CD4-positive, alpha-beta T cell treated with Interleukin-4 for 4 hours (primary cell): ENCODE data around the gene BRD3.
"Not testable (repeated sequence)": the region's sequence is repeated elsewhere in the genome, so short reads cannot be mapped to it uniquely, and the experiment has no call there.

Source experiments
- DNase-seq: peaks from one replicate; pipeline ENCODE4 v3.0.0-alpha.2; 2020

Gene BRD3

DNA sequence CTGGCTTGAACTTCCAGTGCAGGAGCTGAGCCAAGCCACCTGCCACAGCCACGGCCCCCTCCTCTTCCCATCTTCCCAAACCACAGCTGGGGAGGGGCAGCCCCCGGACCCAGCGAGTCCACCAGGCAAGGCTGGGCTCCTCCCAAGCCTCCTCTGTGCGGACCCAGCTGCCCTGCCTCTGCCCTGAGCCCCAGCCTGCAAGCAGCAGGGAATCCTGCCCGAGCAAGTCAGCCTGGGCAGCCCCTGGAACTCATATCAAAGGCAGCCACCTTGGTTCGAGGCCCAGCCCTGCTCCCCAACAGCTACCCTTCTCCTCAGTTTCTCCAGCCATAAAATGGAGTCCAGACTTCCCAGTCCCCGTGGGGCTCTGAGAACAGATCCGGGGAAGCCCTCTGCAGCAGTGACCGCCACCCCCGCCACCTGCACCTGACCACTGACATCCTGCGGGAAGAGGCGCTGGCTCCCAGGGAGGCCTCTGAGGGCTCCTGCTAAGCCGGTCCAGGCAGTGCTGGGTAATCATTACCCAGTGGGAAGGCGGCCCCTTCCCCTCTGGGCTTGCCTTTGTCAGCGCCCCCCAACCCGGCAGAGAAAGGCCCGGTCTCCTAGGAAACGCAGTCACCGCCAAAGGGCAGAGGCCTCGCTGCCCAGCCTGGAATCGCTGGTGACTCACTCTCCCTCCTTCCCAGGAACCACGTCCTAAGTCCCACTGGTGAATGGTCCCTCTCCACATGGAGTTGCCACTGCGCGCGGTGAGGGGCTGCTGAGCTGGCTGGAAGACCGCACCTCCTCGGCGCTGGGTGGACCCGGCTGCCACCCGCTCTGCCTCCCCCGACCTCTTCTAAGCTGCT, 77.2 kb downstream of the BRD3 start:
- no peak for DNase-seq

DNA sequence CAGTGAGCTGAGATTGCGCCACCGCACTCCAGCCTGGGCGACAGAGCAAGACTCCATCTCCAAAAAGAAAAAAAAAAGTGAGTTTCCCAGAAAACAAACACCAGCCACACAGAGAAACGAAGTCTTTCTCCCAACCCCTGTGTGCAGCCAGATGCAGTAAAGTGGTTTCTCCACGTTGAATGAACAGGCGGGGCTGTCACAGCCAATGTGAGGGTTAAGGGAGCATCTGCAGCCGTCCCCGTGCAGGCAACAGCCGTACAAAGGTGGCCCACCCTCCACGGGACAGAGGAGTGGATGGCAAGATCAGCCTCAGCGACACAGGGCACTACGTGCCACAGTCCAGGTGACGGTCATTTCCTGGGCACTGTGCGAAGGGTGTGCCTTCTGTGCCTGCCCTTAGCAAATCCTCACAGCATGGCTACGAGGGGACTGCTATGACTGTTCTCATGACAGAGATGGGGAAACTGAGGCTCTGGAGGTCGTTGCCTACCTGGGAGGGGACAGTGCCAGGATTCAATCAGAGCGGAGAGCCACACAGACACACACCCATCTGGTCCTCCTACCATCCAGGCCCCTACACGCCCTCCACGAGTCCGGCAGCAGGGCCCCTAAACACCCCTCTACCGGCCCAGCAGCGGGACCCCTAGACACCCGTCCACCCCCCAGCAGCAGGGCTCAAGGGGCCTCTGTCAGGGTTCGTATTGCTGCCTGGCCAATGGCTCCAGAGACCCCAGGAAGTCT, 78.0 kb downstream of the BRD3 start:
- no peak for DNase-seq

DNA sequence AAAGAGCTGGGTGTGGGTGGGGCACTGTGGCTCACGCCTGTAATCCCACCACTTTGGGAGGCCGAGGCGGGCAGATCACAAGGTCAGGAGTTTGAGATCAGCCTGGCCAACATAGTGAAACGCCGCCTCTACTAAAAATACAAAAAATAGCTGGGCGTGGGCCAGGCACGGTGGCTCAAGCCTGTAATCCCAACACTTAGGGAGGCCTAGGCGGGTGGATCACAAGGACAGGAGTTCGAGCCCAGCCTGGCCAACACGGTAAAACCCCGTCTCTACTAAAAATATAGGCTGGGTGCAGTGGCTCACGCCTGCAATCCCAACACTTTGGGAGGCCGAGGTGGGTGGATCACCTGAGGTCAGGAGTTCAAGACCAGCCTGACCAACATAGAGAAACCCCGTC, 79.1 kb downstream of the BRD3 start:
- DNase-seq, result not testable (repeated sequence)

DNA sequence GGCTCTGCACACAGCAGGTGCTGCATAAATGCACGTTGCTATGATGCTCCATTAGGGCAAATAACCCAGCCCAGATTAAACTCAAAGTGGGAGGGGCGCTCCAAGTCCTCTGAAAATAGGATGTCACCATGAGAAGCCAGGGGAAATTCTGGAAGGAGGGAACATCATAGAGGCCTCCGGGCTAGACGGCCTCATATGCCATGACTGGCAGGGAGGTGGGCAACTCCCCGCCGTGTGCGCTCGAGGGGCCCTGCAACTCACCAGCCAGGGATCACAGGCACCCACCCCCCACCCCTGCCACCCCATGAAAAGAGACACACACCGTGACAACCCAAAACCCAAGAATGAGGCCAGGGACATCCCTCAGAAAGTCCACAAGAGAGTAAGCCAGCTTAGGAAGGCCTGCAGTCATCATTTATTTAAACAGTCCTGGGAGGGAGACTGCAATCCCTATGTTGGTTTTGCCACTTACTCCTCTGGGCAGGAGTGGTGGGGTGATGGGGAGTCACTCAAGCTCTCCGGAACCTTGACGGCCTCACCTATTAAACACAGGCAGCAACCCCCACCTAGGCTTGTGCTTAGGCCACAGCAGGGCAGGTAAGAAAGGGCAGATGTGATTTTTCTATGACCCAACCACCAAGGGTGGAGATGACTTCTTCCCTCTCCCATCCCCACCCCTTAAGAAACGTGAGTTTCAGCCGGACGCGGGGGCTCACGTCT, 79.7 kb downstream of the BRD3 start:
- DNase-seq, result no peak

DNA sequence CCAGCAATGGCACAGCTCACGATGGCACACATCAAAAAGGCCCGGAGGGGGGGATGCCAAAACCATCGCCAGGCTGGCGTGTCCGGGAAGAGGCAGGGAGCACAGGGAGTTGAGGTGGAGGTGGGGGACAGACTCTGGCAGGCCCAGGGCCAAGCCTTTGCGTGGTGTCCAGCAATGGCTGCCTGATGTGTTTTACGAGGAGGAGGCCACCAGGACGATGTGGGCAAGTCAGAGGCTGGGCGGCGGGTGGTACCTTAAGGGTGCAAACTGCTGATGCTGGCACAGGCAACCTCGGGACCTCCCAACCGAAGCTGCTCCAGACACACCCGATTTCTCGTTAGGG, 80.4 kb downstream of the BRD3 start:
- DNase-seq, result no peak

DNA sequence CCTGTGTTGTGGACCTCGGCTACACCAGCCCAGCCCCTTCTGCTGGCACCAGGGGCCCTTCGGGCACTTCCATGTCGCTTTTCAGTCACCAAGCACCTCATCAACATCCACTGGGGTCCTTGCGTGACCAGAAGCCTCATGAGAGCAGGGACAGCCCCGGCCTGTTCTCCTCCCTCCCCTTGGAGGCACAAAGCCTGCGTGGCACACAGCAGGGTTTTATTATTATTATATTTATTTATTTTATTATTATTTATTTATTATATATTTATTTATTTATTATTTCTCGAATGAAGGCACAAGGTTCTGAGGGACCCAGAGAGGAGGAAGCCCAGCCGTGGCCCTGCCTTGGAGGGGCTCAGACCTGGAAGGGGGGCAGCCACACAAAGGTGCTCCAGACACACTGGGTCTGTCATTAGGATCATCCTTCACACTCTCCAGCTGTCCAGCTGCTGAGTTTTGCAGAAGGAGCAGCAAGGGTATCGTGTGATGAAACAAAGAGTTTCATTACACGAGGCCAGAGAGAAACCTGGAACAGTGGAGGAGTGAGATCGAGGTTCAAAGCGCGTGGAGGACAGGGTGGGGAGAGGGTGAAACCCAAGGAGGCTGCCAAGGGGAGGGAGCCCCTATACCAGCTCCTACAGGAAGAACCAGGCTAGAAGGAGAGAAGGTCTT, 80.9 kb downstream of the BRD3 start:
- no peak for DNase-seq

DNA sequence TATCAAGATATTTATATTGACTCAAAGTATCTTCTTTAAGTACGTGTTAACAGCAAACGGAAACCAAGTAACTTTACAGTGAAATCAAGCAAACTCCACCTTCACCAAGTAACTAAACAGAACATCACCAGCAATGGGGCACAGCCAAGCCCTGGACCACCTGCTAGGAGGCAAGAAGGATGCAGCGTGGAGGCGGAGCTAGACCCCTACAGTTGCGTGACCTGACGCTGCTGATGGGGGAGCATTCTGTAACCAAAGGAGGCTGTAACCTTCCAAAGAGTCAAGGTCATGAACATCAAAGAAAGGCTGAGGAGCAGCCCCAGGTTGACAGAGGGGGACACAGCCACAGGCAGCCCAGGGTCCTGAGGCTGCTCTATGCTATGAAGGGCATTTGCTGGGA, 81.8 kb downstream of the BRD3 start:
- DNase-seq, result no peak

DNA sequence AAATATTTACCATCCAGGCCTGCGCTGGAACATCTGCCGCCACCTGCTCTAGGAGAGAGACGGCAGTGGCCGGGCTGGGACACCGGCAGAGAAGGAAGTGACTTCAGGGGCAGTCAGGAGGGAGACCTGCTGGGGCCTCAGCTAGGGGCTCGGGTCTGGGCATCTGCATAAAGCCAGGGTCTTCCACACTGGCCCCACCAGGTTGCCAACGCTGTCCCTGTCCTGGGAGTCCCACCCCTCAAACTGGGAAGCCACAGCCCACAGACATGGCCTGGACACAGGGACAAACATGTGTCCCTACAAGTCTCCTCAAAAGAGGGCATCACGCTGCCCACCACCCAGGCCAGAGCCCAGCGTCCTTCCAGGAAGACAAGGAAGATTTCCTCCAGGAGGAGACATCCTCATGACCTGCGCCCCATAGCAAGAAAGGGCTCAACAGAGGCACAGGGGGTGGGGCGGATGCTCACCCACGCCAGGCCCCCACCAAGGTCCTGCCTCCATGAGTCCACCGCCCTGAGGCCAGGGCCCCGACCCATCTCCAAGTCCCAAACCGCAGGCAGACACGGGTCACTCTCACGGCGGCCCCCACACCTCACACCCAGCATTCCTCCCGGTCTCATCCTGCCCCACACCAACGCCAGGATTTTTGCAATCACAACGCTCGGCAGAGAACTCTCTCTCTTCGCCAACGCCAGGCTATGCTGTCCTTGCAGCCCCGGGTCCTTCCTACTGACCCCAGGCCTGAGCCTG, 84.7 kb downstream of the BRD3 start:
- DNase-seq, result no peak

DNA sequence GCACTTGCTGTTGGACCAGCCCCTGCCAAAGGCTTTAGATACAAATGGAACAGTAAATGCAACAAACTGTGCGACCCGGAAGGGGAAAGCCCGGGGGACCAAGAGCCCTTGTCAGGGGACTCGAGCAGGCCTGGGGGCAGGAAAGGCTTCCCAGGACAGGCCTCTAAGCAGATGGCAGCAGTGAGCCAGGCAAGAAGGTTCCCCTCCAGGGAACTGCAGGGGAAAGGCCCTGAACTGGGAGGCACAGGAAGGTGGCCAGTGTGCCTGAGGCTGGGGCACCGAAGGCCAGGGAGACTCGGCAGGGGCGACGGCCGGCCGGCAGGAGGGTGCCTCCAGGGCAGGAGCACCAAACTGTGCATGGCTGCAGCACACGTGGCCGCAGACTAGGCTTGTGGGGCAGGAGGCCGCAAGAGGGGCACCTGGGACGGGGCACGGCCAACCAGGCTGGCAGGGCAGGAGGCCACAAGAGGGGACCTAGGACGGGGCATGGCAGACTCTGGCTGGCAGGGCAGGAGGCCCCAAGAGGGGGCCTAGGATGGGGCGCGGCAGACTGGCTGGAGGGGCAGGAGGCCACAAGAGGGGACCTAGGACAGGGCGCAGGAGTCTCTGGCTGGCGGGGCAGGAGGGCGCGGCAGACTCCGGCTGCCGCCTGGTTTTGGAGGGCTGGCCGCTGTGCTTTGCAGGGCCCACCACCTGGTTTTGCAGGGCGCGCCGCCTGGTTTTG, 85.7 kb downstream of the BRD3 start:
- DNase-seq, result no peak

DNA sequence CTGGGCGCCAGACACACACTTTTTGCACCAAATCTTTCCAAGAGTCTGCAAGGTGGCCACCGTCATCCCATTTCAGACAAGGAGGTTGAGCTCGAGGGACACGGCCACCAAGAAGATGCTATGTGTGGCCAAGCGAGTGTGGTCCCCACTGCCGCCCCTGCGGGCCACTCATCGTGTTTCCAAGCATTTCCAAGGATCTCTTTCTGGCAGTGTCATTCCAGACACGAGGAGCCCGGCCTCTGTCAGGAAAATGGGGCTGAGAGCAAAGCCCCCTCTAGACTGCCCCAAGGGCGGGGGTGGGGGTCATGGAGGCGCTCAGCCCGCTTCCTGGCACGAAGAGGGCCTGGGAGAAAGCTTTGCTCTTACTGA, 86.3 kb downstream of the BRD3 start:
- no peak for DNase-seq

DNA sequence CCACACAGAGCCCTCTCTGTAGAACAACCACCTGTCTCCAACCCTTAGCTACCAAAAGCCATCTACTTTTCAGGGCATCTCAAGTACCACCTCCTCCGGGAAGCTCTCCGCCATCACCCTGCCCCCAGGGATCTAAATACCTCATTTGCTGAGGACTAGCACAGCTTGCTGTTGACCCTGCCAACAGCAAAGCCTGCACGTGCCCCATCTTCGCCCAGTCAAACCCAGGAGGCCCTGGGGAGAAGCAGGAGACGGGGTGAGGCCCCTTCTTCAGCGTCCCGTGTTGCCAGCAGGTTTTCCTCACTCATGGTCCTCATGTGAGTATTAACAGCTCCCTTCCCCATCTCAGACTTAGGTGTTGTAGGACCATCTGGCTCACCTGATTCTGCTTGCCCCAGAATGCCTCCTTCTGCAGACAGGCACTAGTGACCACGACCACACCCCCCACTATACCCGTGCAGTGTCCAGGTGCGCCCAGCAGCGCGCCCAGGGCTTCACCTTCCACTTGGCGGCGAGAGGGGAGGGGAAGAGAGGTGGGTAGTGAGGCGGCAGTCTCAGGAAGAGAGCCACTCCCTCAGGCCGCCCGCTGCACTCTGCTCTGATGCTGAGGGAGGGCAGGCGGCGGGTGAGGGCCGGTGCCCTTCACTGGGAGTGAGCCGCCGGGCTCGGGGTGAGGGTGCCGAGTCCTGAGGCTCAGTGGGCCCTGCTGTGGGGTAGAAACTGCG, 86.8 kb downstream of the BRD3 start:
- DNase-seq, result no peak
